ENCODE measurements around the gene NES.

Gene NES

GRCh38 chr1:156677616-156678596 is 699 bp upstream of the NES start:
- peak; percentile 60 to 74 for DNase-seq

GRCh38 chr1:156676114-156676819 is 940 bp downstream of the NES start:
- no peak for DNase-seq

GRCh38 chr1:156675210-156676113 is 1.7 kb downstream of the NES start:
- no peak for DNase-seq

- no peak for DNase-seq
These were observed 3.7 kb downstream of the NES start for GRCh38 chr1:156673387-156674121.

GRCh38 chr1:156671804-156672203 is 5.4 kb downstream of the NES start:
- DNase-seq = no peak

GRCh38 chr1:156670791-156671190 is 6.4 kb downstream of the NES start:
- no peak for DNase-seq

- no peak for DNase-seq
These were observed 6.8 kb downstream of the NES start for GRCh38 chr1:156670359-156670758.

- no peak for DNase-seq
These were observed 7.4 kb downstream of the NES start for GRCh38 chr1:156669794-156670193.

GRCh38 chr1:156668801-156669637 is 8.2 kb downstream of the NES start:
- no peak for DNase-seq

GRCh38 chr1:156667968-156668709 is 9.1 kb downstream of the NES start:
- DNase-seq = no peak

- no peak for DNase-seq
These were observed 9.6 kb downstream of the NES start for GRCh38 chr1:156667610-156667967.

GRCh38 chr1:156666862-156667609 is 10.2 kb downstream of the NES start:
- DNase-seq = no peak

- DNase-seq = no peak
These were observed 11.7 kb downstream of the NES start for GRCh38 chr1:156665539-156665938.

GRCh38 chr1:156664767-156665411 is 12.3 kb downstream of the NES start:
- DNase-seq = peak; percentile 54 to 60

- peak; percentile 34 to 60 for DNase-seq
These were observed 13.0 kb downstream of the NES start for GRCh38 chr1:156664046-156664766.

GRCh38 chr1:156663178-156663577 is 14.0 kb downstream of the NES start:
- no peak for DNase-seq

- no peak for DNase-seq
These were observed 14.5 kb downstream of the NES start for GRCh38 chr1:156662800-156663055.

- no peak for DNase-seq
These were observed 15.0 kb downstream of the NES start for GRCh38 chr1:156662005-156662799.

All from NCI-H187 (cell line).